Activated naive CD4-positive, alpha-beta T cell treated with anti-CD3 and anti-CD28 coated beads for 36 hours (primary cell): ENCODE data around the gene CHCHD4. TPM values are rescaled to one million over a fixed set of nuclear protein-coding genes. Genes with fewer than 3 reads are reported as not detected.
"Not testable (repeated sequence)": the region's sequence is repeated elsewhere in the genome, so short reads cannot be mapped to it uniquely, and the experiment has no call there.

Experiments
- CTCF ChIA-PET: fragments of 350-600 bp; sonication (Branson Sonifier 250); formaldehyde crosslinking; loops from one replicate; lab custom pipeline; 2021; ENCODE audit warnings: antibody characterized with exemption; lab: Charles Lee
- DNase-seq: peaks from one replicate; pipeline ENCODE4 v3.0.0-alpha.2; 2020
- H3K27ac Mint-ChIP-seq: one replicate; pipeline ENCODE4 v1.8.0; 2021; ENCODE audit warnings: mild to moderate bottlenecking, mixed read lengths
- H3K27me3 Mint-ChIP-seq: one replicate; pipeline ENCODE4 v1.8.0; 2021; ENCODE audit warnings: low read depth, mixed read lengths
- H3K36me3 Mint-ChIP-seq: one replicate; pipeline ENCODE4 v1.8.0; 2021; ENCODE audit warnings: low read depth, mixed read lengths
- H3K4me1 Mint-ChIP-seq: one replicate; pipeline ENCODE4 v1.8.0; 2021; ENCODE audit warnings: low read depth, mixed read lengths
- H3K4me3 Mint-ChIP-seq: one replicate; pipeline ENCODE4 v1.8.0; 2021; ENCODE audit warnings: mild to moderate bottlenecking, moderate library complexity, mixed read lengths
- H3K9me3 Mint-ChIP-seq: one replicate; pipeline ENCODE4 v1.8.0; 2021; ENCODE audit warnings: mixed read lengths
- intact Hi-C: fragments of 100-400 bp; cut with micrococcal nuclease; formaldehyde crosslinking; loops from one replicate; pipeline ENCODE4 v1.15.1; 2023
- total RNA-seq, 2 experiments: library from RNA; stranded (reverse); gene quantifications; one replicate each; pipeline ENCODE4 v1.2.3, GENCODE V29; 2021

The CHCHD4 gene
- total RNA-seq, 2 experiments from 2014 or later = 16.2 to 17.9 TPM

- H3K36me3 Mint-ChIP-seq = no peaks in the 10 kb centered on the region
- H3K4me3 Mint-ChIP-seq = no peak overlapping the region
- H3K27me3 Mint-ChIP-seq = peaks cover 15% of the 10 kb centered on the region
- CTCF ChIA-PET = interaction anchor here (1.2 kb wide), 1 partner anchor 14 kb away, joined by 3 read pairs; no protein-coding TSS in a partner anchor
- H3K4me1 Mint-ChIP-seq = no peaks in the 10 kb centered on the region
- H3K9me3 Mint-ChIP-seq = peaks cover 6% of the 10 kb centered on the region
- H3K27ac Mint-ChIP-seq = no peak overlapping the region
- intact Hi-C loops = no loop called here
- DNase-seq = no peak
Measured at GRCh38 chr3:14097616-14098391, 26.9 kb downstream of the CHCHD4 start.

GRCh38 chr3:14096742-14097141 is 27.9 kb downstream of the CHCHD4 start:
- Mint-ChIP-seq H3K4me3 (no peak overlapping the region), H3K27ac (no peak overlapping the region), H3K27me3 (peaks cover 19% of the 10 kb centered on the region), H3K4me1 (no peaks in the 10 kb centered on the region), H3K9me3 (peaks cover 6% of the 10 kb centered on the region), H3K36me3 (no peaks in the 10 kb centered on the region)
- intact Hi-C loops = no loop called here
- no peak for DNase-seq
- CTCF ChIA-PET = interaction anchor here (1.2 kb wide), 1 partner anchor 15 kb away, joined by 3 read pairs; no protein-coding TSS in a partner anchor

DNA sequence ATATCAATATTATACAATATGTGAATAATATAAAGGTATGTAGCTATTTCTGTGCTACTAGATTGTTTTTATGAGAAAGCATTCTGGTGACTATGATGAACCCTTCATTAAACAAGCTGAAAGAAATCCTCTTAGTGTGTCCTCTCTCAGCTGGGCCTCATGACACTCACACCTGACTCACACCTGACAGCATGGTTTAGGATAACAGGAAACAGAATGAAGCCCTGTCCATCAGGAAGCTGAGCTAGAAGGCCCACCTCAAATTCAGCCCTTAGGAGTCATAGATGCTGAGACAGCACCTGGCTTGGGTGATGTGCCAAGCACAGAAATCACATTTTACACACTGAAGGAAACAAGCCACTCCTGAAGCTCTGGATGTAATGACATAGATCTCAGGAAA is 30.8 kb downstream of the CHCHD4 start:
- DNase-seq = no peak
- H3K36me3 Mint-ChIP-seq = no peaks in the 10 kb centered on the region
- H3K4me3 Mint-ChIP-seq = no peak overlapping the region
- H3K27me3 Mint-ChIP-seq = peaks cover 18% of the 10 kb centered on the region
- H3K27ac Mint-ChIP-seq = no peak overlapping the region
- H3K4me1 Mint-ChIP-seq = no peaks in the 10 kb centered on the region
- CTCF ChIA-PET = no interaction called here
- intact Hi-C loops = no loop called here
- H3K9me3 Mint-ChIP-seq = peaks cover 6% of the 10 kb centered on the region

- CTCF ChIA-PET = interaction anchor here (0.7 kb wide), 1 partner anchor 495 kb away, joined by 4 read pairs; no protein-coding TSS in a partner anchor
- no peaks in the 10 kb centered on the region for H3K36me3 Mint-ChIP-seq
- intact Hi-C loops = no loop called here
Measured at GRCh38 chr3:14092464-14092863, 32.2 kb downstream of the CHCHD4 start.

GRCh38 chr3:14091959-14092358 is 32.7 kb downstream of the CHCHD4 start:
- H3K36me3 Mint-ChIP-seq, intact Hi-C loops, CTCF ChIA-PET, H3K9me3 Mint-ChIP-seq, H3K27ac Mint-ChIP-seq, H3K4me3 Mint-ChIP-seq, H3K4me1 Mint-ChIP-seq, DNase-seq: not testable (repeated sequence)
- H3K27me3 Mint-ChIP-seq = peaks cover 16% of the 10 kb centered on the region

More at GRCh38 chr3:14092464-14092863, 32.2 kb downstream of the CHCHD4 start:
- Mint-ChIP-seq H3K4me1 (no peaks in the 10 kb centered on the region), H3K27me3 (peaks cover 17% of the 10 kb centered on the region), H3K4me3 (no peak overlapping the region), H3K27ac (no peak overlapping the region), H3K9me3 (peaks cover 7% of the 10 kb centered on the region)
- no peak for DNase-seq

DNA sequence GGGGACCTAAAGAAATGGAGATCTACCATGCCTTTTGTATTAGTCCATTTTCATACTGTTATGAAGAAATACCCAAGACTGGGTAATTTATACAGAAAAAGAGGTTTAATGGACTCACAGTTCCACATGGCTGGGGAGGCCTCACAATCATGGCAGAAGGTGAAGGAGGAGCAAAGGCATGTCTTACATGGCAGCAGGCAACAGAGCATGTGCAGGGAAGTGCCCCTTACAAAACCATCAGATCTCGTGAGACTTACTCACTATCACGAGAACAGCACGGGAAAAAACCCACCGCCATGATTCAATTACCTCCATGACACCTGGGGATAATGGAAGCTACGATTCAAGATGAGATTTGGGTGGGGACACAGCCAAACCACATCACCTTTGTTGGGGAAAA is 37.2 kb downstream of the CHCHD4 start:
- H3K4me1 Mint-ChIP-seq, DNase-seq, CTCF ChIA-PET, H3K27ac Mint-ChIP-seq, intact Hi-C loops, H3K36me3 Mint-ChIP-seq, H3K27me3 Mint-ChIP-seq, H3K4me3 Mint-ChIP-seq, H3K9me3 Mint-ChIP-seq: not testable (repeated sequence)

- Mint-ChIP-seq H3K36me3 (peaks cover 1% of the 10 kb centered on the region), H3K4me3 (no peak overlapping the region), H3K27ac (no peak overlapping the region), H3K4me1 (peaks cover 12% of the 10 kb centered on the region), H3K9me3 (peaks cover 9% of the 10 kb centered on the region), H3K27me3 (peaks cover 2% of the 10 kb centered on the region)
- peak; percentile 45 for DNase-seq
- CTCF ChIA-PET = interaction anchor here (1.0 kb wide), 1 partner anchor 121 kb away, joined by 3 read pairs; no protein-coding TSS in a partner anchor
- intact Hi-C loops = loop anchor here (1.0 kb wide), 2 partner anchors 42 to 62 kb away; partner anchors contain the start of gene CHCHD4
Measured at GRCh38 chr3:14082108-14082657, 42.5 kb downstream of the CHCHD4 start.

DNA sequence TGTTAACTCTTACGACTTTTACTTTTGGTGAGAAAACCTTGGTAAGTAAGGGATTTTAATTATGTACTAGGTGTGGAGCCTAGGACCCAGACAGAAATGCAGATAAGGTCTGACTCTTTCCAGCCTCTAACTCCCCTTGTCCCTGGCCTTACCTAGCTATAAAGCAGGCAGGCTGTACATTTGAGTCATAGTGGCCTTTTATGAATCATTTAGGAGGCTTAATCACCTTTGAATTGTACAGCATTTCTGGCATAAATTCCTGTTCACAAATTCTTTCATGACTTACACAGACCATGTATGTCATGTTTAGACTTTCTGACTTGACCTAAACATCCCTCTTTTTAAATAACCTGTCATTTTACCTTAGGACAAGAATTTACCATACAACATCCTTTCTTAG is 47.4 kb downstream of the CHCHD4 start:
- Mint-ChIP-seq H3K9me3 (peaks cover 15% of the 10 kb centered on the region), H3K4me1 (peaks cover 7% of the 10 kb centered on the region), H3K36me3 (peaks cover 1% of the 10 kb centered on the region), H3K27ac (no peak overlapping the region), H3K4me3 (no peak overlapping the region), H3K27me3 (peaks cover 2% of the 10 kb centered on the region)
- no peak for DNase-seq
- CTCF ChIA-PET = no interaction called here
- intact Hi-C loops = no loop called here

- intact Hi-C loops, H3K27me3 Mint-ChIP-seq, H3K36me3 Mint-ChIP-seq, H3K27ac Mint-ChIP-seq, H3K4me3 Mint-ChIP-seq, H3K4me1 Mint-ChIP-seq, DNase-seq: not testable (repeated sequence)
- H3K9me3 Mint-ChIP-seq = peaks cover 16% of the 10 kb centered on the region
- CTCF ChIA-PET = interaction anchor here (0.6 kb wide), 1 partner anchor 1596 kb away, joined by 5 read pairs; no protein-coding TSS in a partner anchor
Measured at GRCh38 chr3:14075233-14075632, 49.4 kb downstream of the CHCHD4 start.

DNA sequence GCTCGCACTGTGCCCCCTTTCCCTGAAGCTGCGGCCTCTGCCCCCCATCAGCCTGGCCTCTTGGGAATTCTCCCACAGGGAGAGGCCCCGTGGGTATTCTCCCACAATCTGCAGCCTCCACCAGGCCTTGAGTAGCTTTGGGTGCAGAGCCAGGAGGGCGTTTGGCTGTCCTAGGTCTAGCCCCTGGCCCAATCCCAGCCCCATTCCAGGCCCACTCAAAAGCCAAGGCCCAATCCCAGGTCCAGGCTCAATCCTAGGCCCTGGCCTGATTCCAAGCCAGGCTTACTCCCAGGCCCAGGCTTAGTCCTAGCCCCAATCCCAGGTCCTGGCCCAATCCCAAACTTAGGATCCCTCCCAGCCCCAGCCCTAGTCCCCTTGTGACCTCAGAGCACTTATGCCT is 59.8 kb downstream of the CHCHD4 start:
- DNase-seq = no peak
- Mint-ChIP-seq H3K9me3 (no peaks in the 10 kb centered on the region), H3K27ac (no peak overlapping the region), H3K27me3 (peaks cover 5% of the 10 kb centered on the region), H3K36me3 (no peaks in the 10 kb centered on the region), H3K4me3 (no peak overlapping the region), H3K4me1 (no peaks in the 10 kb centered on the region)
- CTCF ChIA-PET = no interaction called here
- intact Hi-C loops = no loop called here

DNA sequence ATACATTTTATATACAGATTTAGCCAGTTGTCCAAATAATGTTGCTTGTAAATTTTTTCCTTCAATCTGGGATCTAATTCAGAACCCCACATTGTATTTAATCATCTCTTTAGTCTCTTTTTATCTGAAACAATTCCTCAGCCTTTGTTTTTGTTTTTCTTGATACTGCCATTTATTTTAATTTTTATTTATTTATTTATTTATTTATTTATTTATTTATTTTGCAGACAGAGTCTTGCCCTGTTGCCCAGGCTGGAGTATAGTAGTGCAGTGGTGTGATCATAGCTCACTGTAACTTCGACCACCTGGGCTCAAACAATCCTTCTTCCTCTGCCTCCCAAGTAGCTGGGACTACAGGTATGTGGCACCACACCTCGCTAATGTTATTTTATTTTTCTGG is 61.5 kb downstream of the CHCHD4 start:
- Mint-ChIP-seq H3K27ac (no peak overlapping the region), H3K4me3 (no peak overlapping the region)
- CTCF ChIA-PET = no interaction called here

More for the DNA sequence above, 61.5 kb downstream of the CHCHD4 start:
- intact Hi-C loops = no loop called here
- Mint-ChIP-seq H3K9me3 (no peaks in the 10 kb centered on the region), H3K4me1 (no peaks in the 10 kb centered on the region), H3K36me3 (no peaks in the 10 kb centered on the region), H3K27me3 (peaks cover 1% of the 10 kb centered on the region)
- no peak for DNase-seq
